Stimulated activated CD4-positive, alpha-beta T cell treated with anti-CD3 and anti-CD28 coated beads, Interleukin-2, amount 100 ng/mL, for 48 hours (primary cell): ENCODE measurements around the gene CHRNA1.

Source experiments
- DNase-seq, 2 donors: peaks; one replicate each; pipeline ENCODE4 v3.0.0-alpha.2; 2020

CHRNA1 gene

GRCh38 chr2:174781298-174781697 is 17.0 kb upstream of the CHRNA1 start:
- no peak for DNase-seq

- DNase-seq: no peak
Measured at GRCh38 chr2:174780856-174781255, 16.6 kb upstream of the CHRNA1 start.

GRCh38 chr2:174780191-174780840 is 16.0 kb upstream of the CHRNA1 start:
- no peak for DNase-seq

- no peak for DNase-seq
Measured at GRCh38 chr2:174779361-174779928, 15.2 kb upstream of the CHRNA1 start.

GRCh38 chr2:174778085-174778981 is 14.1 kb upstream of the CHRNA1 start:
- peak; percentile 49 to 50 for DNase-seq

DNA sequence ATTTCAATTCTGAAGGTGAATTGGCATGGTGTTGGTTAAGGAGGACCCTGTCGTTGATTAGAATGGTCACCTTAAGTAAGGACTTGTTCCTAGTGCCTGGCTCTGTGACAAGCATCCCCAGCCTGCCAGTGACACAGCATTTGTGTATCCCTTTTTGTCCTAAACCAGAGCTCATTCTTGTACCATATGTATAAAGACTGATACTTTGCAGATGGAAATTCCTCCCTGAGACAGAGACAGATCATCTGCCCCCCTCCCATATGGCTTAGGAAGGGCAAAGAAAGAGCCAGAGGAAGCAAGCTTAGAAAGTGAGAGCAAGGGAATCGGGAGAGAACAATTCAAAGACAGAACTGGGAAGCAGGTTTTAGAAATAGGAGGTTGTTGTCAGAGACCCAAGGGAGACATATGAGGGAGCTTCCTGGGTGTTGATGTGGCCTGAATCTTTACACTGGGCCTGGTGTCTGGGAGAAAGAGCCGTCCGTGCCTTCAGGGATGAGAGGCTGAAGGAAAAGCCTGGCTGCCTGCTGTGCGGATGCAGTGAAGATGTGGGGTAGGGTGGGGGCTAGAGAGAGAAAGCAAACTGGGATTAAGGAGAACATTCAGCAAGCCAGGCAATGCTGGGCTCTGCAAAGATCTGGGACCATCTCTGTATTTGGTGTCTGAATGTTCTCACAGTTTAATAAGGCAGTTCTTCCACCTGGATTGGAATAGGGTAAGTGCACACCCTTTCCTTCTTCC is 13.2 kb upstream of the CHRNA1 start:
- DNase-seq: no peak

DNA sequence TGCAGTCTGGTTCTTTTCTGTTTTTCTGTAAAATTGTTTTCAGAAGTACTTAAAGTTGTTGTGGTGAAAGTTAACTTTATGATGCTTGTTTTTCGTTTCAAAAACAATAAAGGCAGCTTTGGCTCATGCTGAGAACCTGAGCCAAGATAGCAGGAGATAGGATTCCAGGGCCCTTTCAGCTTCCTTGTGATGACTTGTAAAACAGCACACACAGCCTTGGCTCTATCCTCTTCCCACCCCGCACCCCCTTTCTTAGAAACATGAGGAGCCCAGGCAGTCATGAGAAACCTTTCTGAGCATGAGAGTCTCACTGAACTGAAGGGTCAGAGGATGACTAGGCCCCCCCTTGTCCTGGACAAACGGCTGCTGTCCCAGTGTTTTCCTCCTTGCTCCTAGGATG is 12.4 kb upstream of the CHRNA1 start:
- no peak for DNase-seq

DNA sequence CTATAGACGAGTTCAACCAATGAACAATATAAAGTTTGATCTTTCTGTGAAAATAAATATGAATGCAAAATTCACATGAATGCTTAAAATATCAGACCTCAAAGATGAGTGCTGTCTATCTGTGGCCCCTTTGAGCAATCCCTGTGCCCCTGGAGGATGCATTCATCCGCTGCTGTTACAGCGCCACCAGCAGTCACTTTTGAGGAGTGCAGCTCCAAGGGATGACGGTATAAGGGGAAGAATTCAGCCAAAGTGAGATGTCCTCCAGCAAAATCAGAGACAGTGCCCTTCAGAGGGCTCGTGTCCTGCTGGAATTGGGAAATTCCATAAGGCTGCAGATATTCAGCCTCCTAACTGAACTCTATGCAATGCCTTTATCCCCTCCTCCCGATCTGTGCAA is 12.0 kb upstream of the CHRNA1 start:
- DNase-seq: no peak

GRCh38 chr2:174775571-174775980 is 11.3 kb upstream of the CHRNA1 start:
- no peak for DNase-seq

DNA sequence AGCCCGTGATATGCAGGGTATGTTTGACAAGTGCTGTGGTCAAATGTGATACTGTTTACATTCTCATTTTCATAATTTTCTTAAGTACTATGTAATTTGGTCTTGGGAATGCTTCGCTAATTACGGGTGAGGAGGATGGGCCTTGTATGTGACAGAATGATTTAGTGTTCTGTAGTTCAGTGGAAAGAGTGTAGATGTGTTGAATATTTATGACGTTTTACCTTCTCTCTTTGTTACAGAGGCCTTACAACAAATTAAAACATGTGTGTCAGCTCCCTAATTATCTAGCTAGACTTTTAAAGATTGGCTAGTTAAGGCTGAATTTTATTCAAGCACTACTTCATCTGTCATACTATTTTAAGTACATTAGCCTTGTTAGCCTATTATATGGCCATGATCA is 10.6 kb upstream of the CHRNA1 start:
- DNase-seq: no peak

- no peak for DNase-seq
Measured at GRCh38 chr2:174773215-174773614, 8.9 kb upstream of the CHRNA1 start.

- DNase-seq: no peak
Measured at GRCh38 chr2:174772472-174772801, 8.2 kb upstream of the CHRNA1 start.

GRCh38 chr2:174771631-174772471 is 7.6 kb upstream of the CHRNA1 start:
- peak in 1 of 2 donors; percentile 54 for DNase-seq

- no peak for DNase-seq
Measured at GRCh38 chr2:174771136-174771535, 6.9 kb upstream of the CHRNA1 start.

DNA sequence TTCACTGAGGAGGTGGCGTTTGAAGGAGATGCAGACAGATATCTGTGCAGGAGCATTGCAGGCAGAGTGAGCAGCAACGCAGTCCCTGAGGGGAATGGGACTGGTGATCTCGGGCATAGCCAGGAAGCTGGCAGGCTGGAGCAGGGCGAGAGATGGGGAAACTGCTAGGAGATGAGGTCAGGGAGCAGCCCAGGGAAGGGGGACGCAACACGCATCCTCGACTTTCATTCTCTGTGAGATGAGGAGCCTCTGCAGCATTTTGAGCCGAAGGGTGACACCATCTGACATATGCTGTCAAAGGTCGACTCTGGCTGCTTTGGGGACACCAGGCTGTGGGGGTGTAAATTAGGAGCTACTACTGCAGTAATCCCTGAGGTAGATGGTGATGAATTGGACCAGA is 4.3 kb upstream of the CHRNA1 start:
- no peak for DNase-seq

DNA sequence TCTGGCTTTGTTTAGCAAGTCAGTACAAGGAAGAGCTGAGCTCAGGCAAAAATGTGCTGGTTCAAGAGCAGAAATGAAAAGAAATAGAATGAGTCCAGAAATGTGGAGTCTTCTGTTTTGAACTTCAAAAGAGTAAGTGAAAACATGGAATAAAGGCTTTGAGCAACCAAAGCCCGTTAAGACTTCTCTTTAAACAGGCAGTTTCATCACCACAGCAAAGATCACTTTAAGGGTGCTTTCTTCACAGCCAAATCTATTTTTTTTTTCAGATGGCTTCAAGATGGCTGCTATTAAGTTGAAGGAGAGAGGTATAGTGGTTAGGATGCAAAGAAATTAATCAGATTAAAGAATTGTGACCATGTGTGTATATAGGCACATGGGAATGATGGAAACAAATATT is 2.0 kb upstream of the CHRNA1 start:
- DNase-seq: no peak

DNA sequence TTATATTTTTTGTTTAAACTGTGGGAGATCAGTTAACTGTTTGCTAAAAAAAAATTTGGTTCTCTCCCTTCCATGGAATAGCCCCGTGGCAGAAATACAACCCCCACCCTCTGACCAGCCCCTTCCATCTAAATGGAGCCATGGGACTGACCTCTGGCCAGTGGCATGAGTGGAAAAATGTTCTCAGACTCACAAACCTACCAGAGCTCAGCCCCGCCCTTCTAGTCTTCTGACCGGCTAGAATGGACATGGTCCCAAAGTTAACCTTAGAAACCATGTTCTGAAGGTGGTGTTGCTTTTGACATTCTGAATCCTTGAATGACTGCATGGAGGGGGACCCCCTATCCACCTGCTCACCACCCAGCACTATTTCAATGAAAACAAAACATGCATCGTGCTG is 1.3 kb upstream of the CHRNA1 start:
- DNase-seq: no peak

DNA sequence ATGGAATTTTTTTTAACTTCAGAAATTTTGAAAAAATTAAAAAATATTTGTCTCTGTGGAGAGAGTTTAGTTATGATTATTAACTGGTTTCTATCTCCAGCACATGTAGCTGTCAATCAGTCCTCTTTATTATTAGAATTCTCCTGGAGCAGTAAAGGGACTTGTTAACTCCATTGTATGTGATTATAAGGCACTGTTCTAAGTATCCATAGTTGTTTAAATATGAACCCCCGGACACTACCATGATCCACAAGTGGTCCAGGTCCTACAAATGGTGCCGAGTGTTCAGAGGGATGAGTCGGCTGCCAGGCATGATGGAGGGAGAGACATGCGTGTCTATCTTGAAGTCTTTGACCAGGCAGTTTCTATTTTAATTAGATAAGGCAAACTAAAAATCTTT is 492 bp downstream of the CHRNA1 start:
- no peak for DNase-seq

DNA sequence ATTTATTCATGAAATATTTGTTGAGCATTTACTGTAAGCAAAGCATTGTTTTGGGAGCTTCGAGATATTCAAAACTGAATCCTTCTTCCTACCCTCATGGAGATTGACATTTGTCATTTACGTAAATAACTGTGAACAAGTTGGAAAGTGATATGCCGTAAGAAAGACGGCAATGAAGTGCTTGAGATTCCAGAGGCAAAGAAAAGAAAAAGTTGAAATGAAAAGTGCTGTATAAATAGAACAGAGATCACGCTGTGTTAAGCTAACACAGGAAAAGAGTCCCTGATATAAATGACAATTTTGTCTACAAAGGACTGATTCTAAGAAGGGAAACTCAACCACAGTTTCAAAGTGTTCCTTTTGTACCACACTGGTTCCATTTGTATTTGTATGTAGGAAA is 1.8 kb downstream of the CHRNA1 start:
- DNase-seq: no peak

DNA sequence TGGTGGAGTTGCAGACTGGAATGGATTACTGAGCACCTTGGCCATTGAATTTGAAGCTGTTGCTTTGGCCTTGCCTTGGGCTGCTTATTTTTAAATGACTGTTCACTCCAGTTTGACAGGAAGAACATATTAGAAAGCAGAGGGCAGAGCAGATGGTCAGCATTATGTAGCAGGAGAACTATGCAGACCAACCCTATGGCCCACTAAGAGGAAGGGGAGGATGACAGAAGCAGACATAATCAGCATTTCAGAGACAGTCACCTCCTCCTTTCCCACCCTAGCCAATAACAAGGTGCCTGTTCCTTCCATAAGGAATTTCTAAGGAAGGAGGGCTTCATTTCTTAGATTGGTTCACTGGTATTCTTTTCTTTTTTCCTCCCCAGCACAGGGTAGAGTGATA is 2.4 kb downstream of the CHRNA1 start:
- DNase-seq: no peak

DNA sequence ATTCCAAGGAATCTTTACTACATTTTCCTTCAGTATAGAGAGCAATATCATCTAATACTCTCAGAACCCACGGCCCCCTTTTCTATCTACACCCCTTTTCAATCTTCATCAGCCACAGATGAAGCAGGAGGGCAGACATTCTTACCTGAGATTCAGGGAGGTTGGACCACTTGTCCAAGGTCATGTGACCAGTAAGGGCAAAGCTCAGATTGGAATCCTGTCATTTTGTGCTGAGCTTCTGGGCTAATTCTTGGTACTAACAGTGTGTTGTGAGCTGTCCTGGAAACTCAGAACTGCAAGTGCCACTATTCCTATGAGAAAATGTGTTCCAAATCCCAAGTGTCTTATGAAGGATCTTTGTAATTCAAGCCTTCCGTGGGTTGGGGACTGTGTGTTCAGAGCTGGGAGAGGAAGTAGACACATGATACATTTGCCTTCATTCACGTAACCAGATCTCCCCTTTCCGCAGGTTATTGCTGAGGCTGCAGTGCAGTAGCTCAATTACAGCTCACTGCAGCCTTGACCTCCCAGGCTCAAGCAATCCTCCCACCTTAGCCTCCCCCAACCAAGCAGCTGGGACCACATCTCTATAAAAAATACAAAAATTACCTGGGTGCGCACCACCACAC is 3.3 kb downstream of the CHRNA1 start:
- DNase-seq: no peak
